Colonic mucosa (tissue), 4 donors: ENCODE results near the gene BMPER. TPM values are rescaled to one million over a fixed set of nuclear protein-coding genes. Genes with fewer than 3 reads are reported as not detected.

Experiments used
- DNase-seq: peaks from one replicate; pipeline ENCODE4 v3.0.0-alpha.2; 2020
- H3K27ac ChIP-seq: fragments of 200-600 bp; one replicate; pipeline ENCODE4 v1.8.0; 2021
- H3K27me3 ChIP-seq: fragments of 200-600 bp; one replicate; pipeline ENCODE4 v1.8.0; 2021
- H3K36me3 ChIP-seq: fragments of 200-600 bp; one replicate; pipeline ENCODE4 v1.8.0; 2021
- H3K4me1 ChIP-seq: fragments of 200-600 bp; one replicate; pipeline ENCODE4 v1.8.0; 2021; ENCODE audit warnings: mild to moderate bottlenecking
- H3K4me3 ChIP-seq: fragments of 200-600 bp; one replicate; pipeline ENCODE4 v1.8.0; 2021
- H3K9ac ChIP-seq, 2 donors: one replicate each; pipeline ENCODE4 v1.7.0; 2013; ENCODE audit warnings: control low read depth in 2 of 2, low read depth in 2 of 2, low read length in 2 of 2
- H3K9me3 ChIP-seq: fragments of 200-600 bp; one replicate; pipeline ENCODE4 v1.8.0; 2021
- intact Hi-C: fragments of 100-400 bp; cut with DNase I; formaldehyde crosslinking; loops from one replicate; pipeline ENCODE4 v1.14.1; 2022
- total RNA-seq, 2 donors: library from RNA; stranded (reverse); fragmentation: NEBNext Ultra II Directional in 1 of 2; extraction: Animal tissue kit (Norgen Biotek cat#: 25700) in 1 of 2; gene quantifications; one replicate each; pipeline ENCODE4 v1.2.1, GENCODE V29; 2021
- TF ChIP-seq, protein P1 (sequence below): fragments of 200-600 bp; IDR thresholded peaks from one replicate; pipeline ENCODE4 v1.8.0; 2022; ENCODE audit warnings: antibody characterized with exemption, mild to moderate bottlenecking
- donor health status: healthy.
- donor health status: DM: no; HTN: no; CAD: no.
- donor health status: DM: no; HTN: no; CAD: no.

The BMPER gene
- total RNA-seq, 2 donors from 2014 or later = 0.85 to 1.3 TPM

- intact Hi-C loops = loop anchor here (5.0 kb wide), 1 partner anchor 104 kb away; no protein-coding TSS in a partner anchor
- Histone ChIP-seq H3K27me3 (no peaks in the 10 kb centered on the region), H3K27ac (no peak overlapping the region), H3K4me3 (no peak overlapping the region), H3K36me3 (no peaks in the 10 kb centered on the region), H3K9ac (no peak overlapping the region), H3K9me3 (no peaks in the 10 kb centered on the region), H3K4me1 (no peaks in the 10 kb centered on the region)
- no peak for DNase-seq
- TF ChIP-seq, protein P1, sequence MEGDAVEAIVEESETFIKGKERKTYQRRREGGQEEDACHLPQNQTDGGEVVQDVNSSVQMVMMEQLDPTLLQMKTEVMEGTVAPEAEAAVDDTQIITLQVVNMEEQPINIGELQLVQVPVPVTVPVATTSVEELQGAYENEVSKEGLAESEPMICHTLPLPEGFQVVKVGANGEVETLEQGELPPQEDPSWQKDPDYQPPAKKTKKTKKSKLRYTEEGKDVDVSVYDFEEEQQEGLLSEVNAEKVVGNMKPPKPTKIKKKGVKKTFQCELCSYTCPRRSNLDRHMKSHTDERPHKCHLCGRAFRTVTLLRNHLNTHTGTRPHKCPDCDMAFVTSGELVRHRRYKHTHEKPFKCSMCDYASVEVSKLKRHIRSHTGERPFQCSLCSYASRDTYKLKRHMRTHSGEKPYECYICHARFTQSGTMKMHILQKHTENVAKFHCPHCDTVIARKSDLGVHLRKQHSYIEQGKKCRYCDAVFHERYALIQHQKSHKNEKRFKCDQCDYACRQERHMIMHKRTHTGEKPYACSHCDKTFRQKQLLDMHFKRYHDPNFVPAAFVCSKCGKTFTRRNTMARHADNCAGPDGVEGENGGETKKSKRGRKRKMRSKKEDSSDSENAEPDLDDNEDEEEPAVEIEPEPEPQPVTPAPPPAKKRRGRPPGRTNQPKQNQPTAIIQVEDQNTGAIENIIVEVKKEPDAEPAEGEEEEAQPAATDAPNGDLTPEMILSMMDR = no peak
These were observed 180.7 kb downstream of the BMPER start for GRCh38 chr7:34086064-34086463.

DNA sequence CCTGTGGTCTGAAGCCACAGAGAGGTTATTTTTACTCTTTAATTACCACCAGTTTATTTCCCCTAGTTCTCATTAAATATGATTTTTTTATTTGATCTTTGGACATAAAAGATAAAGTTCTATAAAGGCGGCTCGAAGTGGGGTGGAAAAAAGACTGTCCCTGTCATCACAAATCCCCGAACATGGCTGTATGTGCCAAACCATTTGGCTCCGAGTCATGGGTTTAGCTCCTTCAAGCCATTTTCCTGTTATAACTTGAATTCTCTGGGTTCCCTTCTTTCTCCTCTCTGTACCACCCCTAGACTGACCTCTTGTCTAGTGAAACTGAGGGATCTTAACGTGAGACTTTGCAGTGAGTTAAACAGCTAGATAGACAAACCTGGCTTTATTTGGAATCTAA lies 181.6 kb downstream of the BMPER start:
- intact Hi-C loops = loop anchor here (5.0 kb wide), 1 partner anchor 105 kb away; no protein-coding TSS in a partner anchor
- no peak for DNase-seq

DNA sequence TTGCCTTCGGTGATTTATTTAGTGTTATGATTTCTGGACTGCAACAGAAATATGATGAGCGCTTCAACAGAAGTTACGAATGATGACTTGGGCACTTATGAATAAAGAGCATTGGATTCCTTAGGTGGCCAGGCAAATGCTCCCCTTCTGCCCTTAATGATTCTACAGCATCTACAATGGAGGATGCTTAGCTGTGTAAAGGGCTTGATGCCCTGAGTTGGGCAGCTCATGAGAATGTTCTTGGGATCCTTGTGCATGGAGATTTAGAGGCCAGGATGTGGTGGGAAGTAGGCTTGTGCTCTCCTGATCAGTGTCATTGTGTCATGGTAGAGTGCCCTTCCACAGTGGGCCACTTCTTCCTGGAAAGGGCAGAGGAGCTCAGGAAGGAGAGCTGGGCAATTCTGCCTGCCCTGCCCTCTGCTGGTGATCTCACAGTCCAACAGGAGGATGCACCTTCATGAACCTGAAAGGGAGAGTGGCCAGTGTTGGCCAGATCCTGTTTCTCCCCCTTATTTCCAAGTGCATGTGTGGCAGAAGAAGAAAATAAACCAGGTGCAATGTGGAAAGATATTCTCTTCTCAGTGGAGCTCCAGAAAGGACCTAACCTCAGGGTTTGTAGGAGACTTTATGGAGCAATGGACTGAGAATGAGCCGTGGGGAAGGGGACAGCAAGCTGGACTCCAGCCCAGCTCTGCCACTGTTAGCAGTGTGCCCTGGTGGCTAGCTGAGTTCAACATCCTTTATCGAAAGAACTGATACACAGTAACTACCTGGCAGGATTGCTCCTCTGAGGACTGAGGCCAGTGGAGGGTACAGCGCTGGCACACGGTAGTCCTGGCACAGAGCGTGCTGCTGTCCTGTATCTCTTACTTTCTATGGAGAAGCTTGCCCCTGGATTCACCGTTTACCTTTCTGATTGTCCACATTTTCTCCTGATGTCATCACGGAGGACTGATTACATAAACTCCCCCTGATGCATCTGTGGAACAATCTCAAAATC lies 182.9 kb downstream of the BMPER start:
- intact Hi-C loops = loop anchor here (5.0 kb wide), 1 partner anchor 106 kb away; no protein-coding TSS in a partner anchor
- no peaks in the 10 kb centered on the region for H3K36me3 ChIP-seq
- no peaks in the 10 kb centered on the region for H3K27me3 ChIP-seq
- peak; percentile 52 for DNase-seq
- TF ChIP-seq, protein P1 = peak; percentile 27
- no peak overlapping the region for H3K4me3 ChIP-seq
- no peak overlapping the region for H3K9ac ChIP-seq
- H3K4me1 ChIP-seq = no peaks in the 10 kb centered on the region
- no peaks in the 10 kb centered on the region for H3K9me3 ChIP-seq
- H3K27ac ChIP-seq = no peak overlapping the region

More for the DNA sequence above, 181.6 kb downstream of the BMPER start:
- Histone ChIP-seq H3K4me1 (no peaks in the 10 kb centered on the region), H3K27me3 (no peaks in the 10 kb centered on the region), H3K4me3 (no peak overlapping the region), H3K9me3 (no peaks in the 10 kb centered on the region), H3K36me3 (no peaks in the 10 kb centered on the region), H3K27ac (no peak overlapping the region), H3K9ac (no peak overlapping the region)
- TF ChIP-seq, protein P1 = no peak

- Histone ChIP-seq H3K4me3 (no peak overlapping the region), H3K27ac (no peak overlapping the region), H3K27me3 (no peaks in the 10 kb centered on the region), H3K9me3 (no peaks in the 10 kb centered on the region), H3K36me3 (no peaks in the 10 kb centered on the region), H3K9ac (no peak overlapping the region), H3K4me1 (no peaks in the 10 kb centered on the region)
- TF ChIP-seq, protein P1 = no peak
- intact Hi-C loops = no loop called here
- no peak for DNase-seq
These were observed 185.5 kb downstream of the BMPER start for GRCh38 chr7:34090816-34091215.

GRCh38 chr7:34091321-34091917 lies 186.1 kb downstream of the BMPER start:
- Histone ChIP-seq H3K9ac (no peak overlapping the region), H3K9me3 (no peaks in the 10 kb centered on the region), H3K27me3 (no peaks in the 10 kb centered on the region), H3K4me1 (no peaks in the 10 kb centered on the region), H3K4me3 (no peak overlapping the region), H3K36me3 (no peaks in the 10 kb centered on the region), H3K27ac (no peak overlapping the region)
- TF ChIP-seq, protein P1 = peak; percentile 37
- intact Hi-C loops = no loop called here
- DNase-seq = peak; percentile 31
